SJCRH30 (cell line): ENCODE results near the gene TXNL4B. TPM values are rescaled to one million over a fixed set of nuclear protein-coding genes. Genes with fewer than 3 reads are reported as not detected.
"Not testable (repeated sequence)": the region's sequence is repeated elsewhere in the genome, so short reads cannot be mapped to it uniquely, and the experiment has no call there.

Experiments used
- DNase-seq, 2 experiments: peaks; one replicate each; pipeline ENCODE4 v3.0.0-alpha.2; 2015 to 2020
- H3K27ac ChIP-seq: fragments of 250-450 bp; sonication (Bioruptor Pico); 2 replicates; pipeline ENCODE4 v1.5.1; 2020; ENCODE audit warnings: mild to moderate bottlenecking, moderate library complexity
- H3K27me3 ChIP-seq: fragments of 250-450 bp; sonication (Bioruptor Pico); 2 replicates; pipeline ENCODE4 v1.5.1; 2020; ENCODE audit warnings: mild to moderate bottlenecking, moderate library complexity
- H3K36me3 ChIP-seq: fragments of 250-450 bp; sonication (Bioruptor Pico); 2 replicates; pipeline ENCODE4 v1.5.1; 2020; ENCODE audit warnings: mild to moderate bottlenecking, moderate library complexity
- H3K4me1 ChIP-seq: fragments of 250-450 bp; sonication (Bioruptor Pico); 2 replicates; pipeline ENCODE4 v1.5.1; 2020; ENCODE audit warnings: mild to moderate bottlenecking, moderate library complexity
- H3K4me3 ChIP-seq: fragments of 250-450 bp; sonication (Bioruptor Pico); 2 replicates; pipeline ENCODE4 v1.5.1; 2020; ENCODE audit warnings: mild to moderate bottlenecking, moderate library complexity
- H3K9me3 ChIP-seq: fragments of 250-450 bp; sonication (Bioruptor Pico); replicated peaks from 2 replicates; pipeline ENCODE4 v1.5.1; 2020; ENCODE audit warnings: mild to moderate bottlenecking, moderate library complexity
- total RNA-seq: library from RNA; depleted of rRNA; stranded (reverse); fragments of >200 nt; shearing (Covaris generic); gene quantifications from 2 replicates; pipeline ENCODE4 v1.2.3, GENCODE V29; 2014

TXNL4B gene
- total RNA-seq, 1 experiment from 2014 or later, result 12.7 TPM

- Histone ChIP-seq H3K4me3 (no peak overlapping the region), H3K36me3 (peaks cover 17% of the 10 kb centered on the region), H3K27me3 (no peaks in the 10 kb centered on the region), H3K9me3 (no peaks in the 10 kb centered on the region), H3K4me1 (no peaks in the 10 kb centered on the region), H3K27ac (no peak overlapping the region)
- no peak for DNase-seq
These were observed 11.5 kb upstream of the TXNL4B start for GRCh38 chr16:72104905-72105304.

DNA sequence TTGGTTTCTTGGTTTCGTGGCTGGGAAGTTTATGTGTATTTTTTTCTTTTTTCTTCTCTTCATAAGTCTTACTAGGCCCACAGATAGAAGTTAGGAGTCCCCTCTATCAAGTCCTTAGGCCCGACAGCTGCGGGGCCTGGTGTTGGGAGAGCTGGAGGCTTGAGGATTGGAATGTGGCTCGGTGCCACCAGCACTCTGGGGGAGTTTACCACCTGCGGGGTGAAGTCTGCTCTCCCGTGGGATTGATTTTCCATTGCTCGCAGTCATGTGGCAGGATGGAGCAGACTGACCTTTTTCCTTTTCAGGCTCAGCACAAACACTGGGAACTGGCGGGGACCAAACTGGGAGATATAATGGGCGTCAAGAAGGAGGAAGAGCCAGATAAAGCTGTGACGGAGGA, 7.8 kb upstream of the TXNL4B start:
- H3K36me3 ChIP-seq, result peaks cover 29% of the 10 kb centered on the region
- no peaks in the 10 kb centered on the region for H3K27me3 ChIP-seq
- no peak for DNase-seq

GRCh38 chr16:72099377-72099818, 6.0 kb upstream of the TXNL4B start:
- Histone ChIP-seq H3K4me1 (0 out of 2 replicates have a peak, but pooled peaks cover 3% of the 10 kb centered on the region), H3K27me3 (no peaks in the 10 kb centered on the region), H3K36me3 (peaks cover 29% of the 10 kb centered on the region), H3K9me3 (no peaks in the 10 kb centered on the region), H3K27ac (no peak overlapping the region), H3K4me3 (no peak overlapping the region)
- peak; percentile 29 to 66 for DNase-seq

More for the DNA sequence above, 7.8 kb upstream of the TXNL4B start:
- no peaks in the 10 kb centered on the region for H3K9me3 ChIP-seq
- H3K27ac ChIP-seq, result no peak overlapping the region
- no peaks in the 10 kb centered on the region for H3K4me1 ChIP-seq
- H3K4me3 ChIP-seq, result no peak overlapping the region

GRCh38 chr16:72098936-72099335, 5.5 kb upstream of the TXNL4B start:
- Histone ChIP-seq H3K4me3 (no peak overlapping the region), H3K36me3 (peaks cover 29% of the 10 kb centered on the region), H3K27ac (no peak overlapping the region), H3K4me1 (0 out of 2 replicates have a peak, but pooled peaks cover 3% of the 10 kb centered on the region), H3K9me3 (no peaks in the 10 kb centered on the region), H3K27me3 (no peaks in the 10 kb centered on the region)
- no peak for DNase-seq

DNA sequence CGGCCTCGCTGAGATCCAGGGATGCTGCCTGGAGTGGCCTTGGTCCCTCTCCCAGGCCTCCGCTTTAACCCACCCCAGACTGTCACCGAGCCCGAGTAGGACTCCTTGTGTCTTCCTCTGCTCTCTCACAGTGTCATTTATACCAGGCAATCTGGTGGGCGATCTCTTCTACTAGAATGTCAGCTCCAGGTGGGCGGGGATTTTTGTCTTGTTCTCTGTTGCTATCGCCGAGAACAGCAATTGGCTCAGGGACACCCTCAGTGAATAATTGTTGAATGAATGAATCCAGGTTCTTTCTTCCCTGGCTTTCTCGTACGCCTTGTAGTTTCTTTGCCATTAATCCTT, 818 bp upstream of the TXNL4B start:
- Histone ChIP-seq H3K4me1 (0 out of 2 replicates have a peak, but pooled peaks cover 3% of the 10 kb centered on the region), H3K27ac (peak overlapping the region; percentile 77), H3K9me3 (no peaks in the 10 kb centered on the region), H3K4me3 (peak overlapping the region; percentile 90), H3K36me3 (peaks cover 12% of the 10 kb centered on the region), H3K27me3 (no peaks in the 10 kb centered on the region)
- peak in 1 of 2 experiments; percentile 11 for DNase-seq

- Histone ChIP-seq H3K4me3 (peak overlapping the region; percentile 90), H3K9me3 (no peaks in the 10 kb centered on the region), H3K27me3 (no peaks in the 10 kb centered on the region), H3K4me1 (0 out of 2 replicates have a peak, but pooled peaks cover 3% of the 10 kb centered on the region), H3K36me3 (peaks cover 14% of the 10 kb centered on the region; the same call in 1 of the 2 replicates), H3K27ac (no peak overlapping the region; the same call in 1 of the 2 replicates)
- DNase-seq, result peak; percentile 30 to 51
These were observed 480 bp downstream of the TXNL4B start for GRCh38 chr16:72092832-72093447.

DNA sequence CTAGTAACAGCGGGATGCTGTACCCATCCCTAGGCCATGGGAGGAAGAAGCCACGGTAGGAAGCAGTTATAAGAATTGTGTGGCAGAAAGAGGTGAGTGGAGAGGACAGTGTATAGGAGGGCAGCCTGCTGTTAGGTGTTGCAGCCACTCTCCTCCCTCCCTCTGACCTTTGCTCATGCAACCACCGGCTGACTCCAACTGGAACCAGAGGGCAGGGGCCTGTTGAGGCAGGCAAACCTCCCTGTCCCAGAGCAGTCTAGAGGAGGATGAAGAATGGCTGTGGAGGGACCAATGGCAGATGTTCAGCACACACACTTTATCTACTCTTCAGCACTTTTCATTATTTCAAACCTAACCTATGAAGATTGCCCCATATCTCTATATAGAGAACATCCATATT, 2.2 kb downstream of the TXNL4B start:
- H3K27me3 ChIP-seq, result no peaks in the 10 kb centered on the region
- no peak for DNase-seq
- H3K4me1 ChIP-seq, result 0 out of 2 replicates have a peak, but pooled peaks cover 3% of the 10 kb centered on the region
- H3K36me3 ChIP-seq, result peaks cover 9% of the 10 kb centered on the region; the same call in 1 of the 2 replicates
- no peak overlapping the region for H3K27ac ChIP-seq
- no peaks in the 10 kb centered on the region for H3K9me3 ChIP-seq
- H3K4me3 ChIP-seq, result no peak overlapping the region

DNA sequence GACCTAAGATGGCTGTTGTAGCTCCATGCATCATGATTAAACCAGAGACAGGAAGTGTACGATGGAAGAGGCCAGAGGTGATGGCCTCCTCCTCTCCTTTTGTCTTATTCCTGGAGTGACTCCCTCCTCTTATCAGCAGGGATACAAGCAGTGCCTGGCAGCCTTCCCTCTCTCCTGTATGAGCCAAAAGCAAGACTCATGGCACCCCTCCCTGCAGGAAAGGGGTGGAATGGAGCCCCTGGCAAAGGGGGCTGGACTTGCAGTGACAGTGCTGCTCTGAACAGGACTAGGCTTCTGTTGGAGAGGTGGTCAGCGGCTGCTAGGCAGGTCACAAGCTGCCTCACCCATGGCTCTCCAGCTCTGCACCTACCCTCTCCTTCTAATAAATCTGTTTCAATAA, 8.4 kb downstream of the TXNL4B start:
- DNase-seq, result no peak
- no peaks in the 10 kb centered on the region for H3K9me3 ChIP-seq
- H3K27ac ChIP-seq, result no peak overlapping the region
- H3K36me3 ChIP-seq, result peaks cover 16% of the 10 kb centered on the region
- no peak overlapping the region for H3K4me3 ChIP-seq
- no peaks in the 10 kb centered on the region for H3K27me3 ChIP-seq
- no peaks in the 10 kb centered on the region for H3K4me1 ChIP-seq

- Histone ChIP-seq H3K4me1 (no peaks in the 10 kb centered on the region), H3K9me3 (no peaks in the 10 kb centered on the region), H3K27me3 (no peaks in the 10 kb centered on the region), H3K4me3 (no peak overlapping the region), H3K27ac (no peak overlapping the region), H3K36me3 (peaks cover 16% of the 10 kb centered on the region)
- DNase-seq, result no peak
These were observed 9.0 kb downstream of the TXNL4B start for GRCh38 chr16:72084445-72084844.

DNA sequence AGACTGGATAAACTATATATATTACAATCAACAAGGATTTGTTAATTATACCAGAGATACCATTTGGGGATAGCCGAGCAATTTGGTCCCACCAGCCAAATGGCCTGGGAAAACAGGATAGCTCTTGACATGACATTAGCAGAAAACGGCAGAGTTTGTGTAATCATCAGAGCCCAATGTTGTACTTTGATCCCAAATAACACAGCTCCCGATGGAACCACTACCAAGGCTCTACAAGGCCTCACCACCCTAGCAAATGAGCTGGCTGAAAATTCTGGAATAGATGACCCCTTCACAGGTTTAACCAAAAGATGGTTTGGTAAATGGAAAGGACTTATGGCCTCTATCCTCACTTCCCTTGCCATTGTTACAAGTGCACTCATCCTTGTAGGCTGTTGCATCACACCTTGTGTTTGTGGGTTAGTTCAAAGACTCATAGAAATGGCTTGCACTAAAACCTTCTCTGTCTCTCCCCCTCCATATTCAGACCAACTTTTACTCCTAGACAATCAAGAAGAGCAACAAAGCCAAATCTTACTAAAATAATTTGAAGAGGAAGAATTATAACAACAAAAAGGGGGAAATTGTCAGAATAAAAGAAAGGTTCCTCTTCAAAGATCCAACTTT, 9.5 kb downstream of the TXNL4B start:
- Histone ChIP-seq H3K4me1 (no peaks in the 10 kb centered on the region), H3K27me3 (no peaks in the 10 kb centered on the region), H3K36me3 (peaks cover 16% of the 10 kb centered on the region), H3K4me3 (no peak overlapping the region), H3K9me3 (no peaks in the 10 kb centered on the region), H3K27ac (no peak overlapping the region)
- no peak for DNase-seq

- not testable (repeated sequence) for H3K27ac ChIP-seq, DNase-seq, H3K9me3 ChIP-seq, H3K4me1 ChIP-seq, H3K36me3 ChIP-seq, H3K27me3 ChIP-seq, H3K4me3 ChIP-seq
These were observed 16.3 kb downstream of the TXNL4B start for GRCh38 chr16:72076991-72077706.

GRCh38 chr16:72075067-72075466, 18.4 kb downstream of the TXNL4B start:
- not testable (repeated sequence) for H3K36me3 ChIP-seq, H3K4me3 ChIP-seq, H3K27ac ChIP-seq, H3K9me3 ChIP-seq, H3K27me3 ChIP-seq, DNase-seq, H3K4me1 ChIP-seq

GRCh38 chr16:72073560-72074230, 19.7 kb downstream of the TXNL4B start:
- no peak overlapping the region for H3K4me3 ChIP-seq
- no peaks in the 10 kb centered on the region for H3K9me3 ChIP-seq
- H3K27me3 ChIP-seq, result no peaks in the 10 kb centered on the region
- H3K36me3 ChIP-seq, result no peaks in the 10 kb centered on the region
- H3K4me1 ChIP-seq, result no peaks in the 10 kb centered on the region
- no peak for DNase-seq
- no peak overlapping the region for H3K27ac ChIP-seq

- H3K4me3 ChIP-seq, result no peak overlapping the region
- no peak for DNase-seq
- H3K36me3 ChIP-seq, result no peaks in the 10 kb centered on the region
- H3K4me1 ChIP-seq, result no peaks in the 10 kb centered on the region
- H3K9me3 ChIP-seq, result no peaks in the 10 kb centered on the region
- no peaks in the 10 kb centered on the region for H3K27me3 ChIP-seq
- H3K27ac ChIP-seq, result no peak overlapping the region
These were observed 20.7 kb downstream of the TXNL4B start for GRCh38 chr16:72072514-72073342.
